DND-41 (cell line): Measurements from ENCODE around the gene SLC22A14.

Source experiments
- ATAC-seq: fragments of 200-7000 bp; cut with Tn5 transposase; 3 replicates; pipeline ENCODE4 v1.9.1; 2021; ENCODE audit warnings: low read depth; ENCODE audit not compliant: insufficient read depth
- DNase-seq: peaks from one replicate; pipeline ENCODE4 v3.0.0-alpha.2; 2020
- H2AFZ ChIP-seq: 2 replicates; pipeline ENCODE4 v1.6.0; 2012; ENCODE audit warnings: low read depth, low read length
- H3K27ac ChIP-seq: 2 replicates; pipeline ENCODE4 v1.5.1; 2012; ENCODE audit warnings: low read length, inconsistent platforms
- H3K27me3 ChIP-seq: fragments of 200-600 bp; sonication (generic); 2 replicates; pipeline ENCODE4 v1.6.0; 2012; ENCODE audit warnings: low read length, mild to moderate bottlenecking, inconsistent platforms; ENCODE audit not compliant: insufficient read depth, poor library complexity
- H3K36me3 ChIP-seq: 2 replicates; pipeline ENCODE4 v1.5.1; 2012; ENCODE audit warnings: low read length, inconsistent platforms; ENCODE audit not compliant: insufficient read depth
- H3K4me1 ChIP-seq: 2 replicates; pipeline ENCODE4 v1.5.1; 2012; ENCODE audit warnings: mild to moderate bottlenecking, low read length; ENCODE audit not compliant: insufficient read depth
- H3K4me2 ChIP-seq: 2 replicates; pipeline ENCODE4 v1.6.0; 2012; ENCODE audit warnings: mild to moderate bottlenecking, moderate library complexity, low read length, inconsistent platforms; ENCODE audit not compliant: insufficient read depth
- H3K4me3 ChIP-seq, 2 experiments: fragments of 200-600 bp in 1 of 2; shearing (Covaris generic) in 1 of 2; 2 replicates each; pipeline ENCODE4 v1.5.1; 2012 to 2016; ENCODE audit warnings: inconsistent platforms in 2 of 2, low read length in 2 of 2, mild to moderate bottlenecking in 2 of 2, low read depth in 1 of 2, moderate library complexity in 1 of 2
- H3K79me2 ChIP-seq: 2 replicates; pipeline ENCODE4 v1.6.0; 2012; ENCODE audit warnings: low read length, inconsistent platforms; ENCODE audit not compliant: insufficient read depth
- H3K9ac ChIP-seq: 2 replicates; pipeline ENCODE4 v1.6.0; 2012; ENCODE audit warnings: low read depth, mild to moderate bottlenecking, inconsistent platforms, low read length, moderate library complexity
- H3K9me3 ChIP-seq: 2 replicates; pipeline ENCODE4 v1.5.1; 2012; ENCODE audit warnings: low read length, moderate library complexity, mild to moderate bottlenecking, inconsistent platforms; ENCODE audit not compliant: insufficient read depth, severe bottlenecking
- H4K20me1 ChIP-seq: 2 replicates; pipeline ENCODE4 v1.6.0; 2012; ENCODE audit warnings: low read length; ENCODE audit not compliant: insufficient read depth
- CTCF ChIP-seq: IDR thresholded peaks from 2 replicates; pipeline ENCODE4 v1.5.1; 2012; ENCODE audit warnings: borderline replicate concordance, low read length, moderate library complexity, mild to moderate bottlenecking; ENCODE audit not compliant: poor library complexity, severe bottlenecking; ENCODE audit errors: extremely low read depth
- EZH2 ChIP-seq: IDR thresholded peaks from 3 replicates; pipeline ENCODE4 v1.6.1; 2012; ENCODE audit warnings: borderline replicate concordance, low read depth, mild to moderate bottlenecking, moderate library complexity, low read length, inconsistent platforms; ENCODE audit not compliant: severe bottlenecking

The SLC22A14 gene

GRCh38 chr3:38281895-38282686, at the start of gene SLC22A14:
Gene SLC22A14 (plus strand): TSS chr3:38282294. CDS start chr3:38306027, 23,733 bp downstream.
- ATAC-seq (no peak), DNase-seq (no peak)
- Histone ChIP-seq H3K79me2 (no peaks in the 10 kb centered on the region), H3K27ac (no peak within 1 kb of the TSS), H2AFZ (no peak within 1 kb of the TSS), H3K4me2 (no peak within 1 kb of the TSS), H3K36me3 (no peaks in the 10 kb centered on the region), H3K27me3 (no peaks in the 10 kb centered on the region), H3K9me3 (no peaks in the 10 kb centered on the region), H3K4me3 (no peak within 1 kb of the TSS), H3K4me1 (no peaks in the 10 kb centered on the region), H4K20me1 (no peaks in the 10 kb centered on the region), H3K9ac (no peak within 1 kb of the TSS)
- no peak for TF ChIP-seq EZH2
- peak; percentile 34 for TF ChIP-seq CTCF

- no peak for ATAC-seq
- no peak overlapping the region for H3K27ac ChIP-seq
- no peak overlapping the region for H3K4me3 ChIP-seq
- TF ChIP-seq CTCF = no peak
- no peak for TF ChIP-seq EZH2
- H4K20me1 ChIP-seq = no peaks in the 10 kb centered on the region
- H2AFZ ChIP-seq = no peak overlapping the region
- peaks cover 84% of the 10 kb centered on the region for H3K36me3 ChIP-seq
- no peak overlapping the region for H3K9ac ChIP-seq
- no peaks in the 10 kb centered on the region for H3K79me2 ChIP-seq
- no peaks in the 10 kb centered on the region for H3K27me3 ChIP-seq
- no peaks in the 10 kb centered on the region for H3K4me1 ChIP-seq
- no peak overlapping the region for H3K4me2 ChIP-seq
- H3K9me3 ChIP-seq = no peaks in the 10 kb centered on the region
- DNase-seq = no peak
Observed at GRCh38 chr3:38232701-38233100, 49.4 kb upstream of the SLC22A14 start.

- H3K36me3 ChIP-seq = peaks cover 86% of the 10 kb centered on the region
- H3K9ac ChIP-seq = no peak overlapping the region
- no peaks in the 10 kb centered on the region for H3K4me1 ChIP-seq
- H3K4me2 ChIP-seq = no peak overlapping the region
- H3K4me3 ChIP-seq = no peak overlapping the region
- H3K79me2 ChIP-seq = no peaks in the 10 kb centered on the region
- no peaks in the 10 kb centered on the region for H4K20me1 ChIP-seq
- DNase-seq = no peak
- H3K9me3 ChIP-seq = no peaks in the 10 kb centered on the region
- TF ChIP-seq CTCF (no peak), EZH2 (no peak)
- ATAC-seq = no peak
- H3K27me3 ChIP-seq = no peaks in the 10 kb centered on the region
- H2AFZ ChIP-seq = no peak overlapping the region
- H3K27ac ChIP-seq = no peak overlapping the region
Observed at GRCh38 chr3:38235466-38235865, 46.6 kb upstream of the SLC22A14 start.
